HG02943 (cell line): ENCODE data around the gene AFF1.
"Not testable (repeated sequence)": the region's sequence is repeated elsewhere in the genome, so short reads cannot be mapped to it uniquely, and the experiment has no call there.

Source experiments
- ATAC-seq: cut with Tn5 transposase; IDR thresholded peaks from one replicate; pipeline ENCODE4 v1.9.1; 2021; ENCODE audit warnings: mild to moderate bottlenecking, low read depth, moderate library complexity; ENCODE audit not compliant: unreplicated experiment

Gene AFF1

GRCh38 chr4:87007528-87008446, 73.0 kb downstream of the AFF1 start:
- no peak for ATAC-seq

- no peak for ATAC-seq
These were observed 74.4 kb downstream of the AFF1 start for GRCh38 chr4:87009095-87009648.

GRCh38 chr4:87010192-87010591, 75.4 kb downstream of the AFF1 start:
- no peak for ATAC-seq

GRCh38 chr4:87011340-87012034, 76.7 kb downstream of the AFF1 start:
- ATAC-seq: no peak

DNA sequence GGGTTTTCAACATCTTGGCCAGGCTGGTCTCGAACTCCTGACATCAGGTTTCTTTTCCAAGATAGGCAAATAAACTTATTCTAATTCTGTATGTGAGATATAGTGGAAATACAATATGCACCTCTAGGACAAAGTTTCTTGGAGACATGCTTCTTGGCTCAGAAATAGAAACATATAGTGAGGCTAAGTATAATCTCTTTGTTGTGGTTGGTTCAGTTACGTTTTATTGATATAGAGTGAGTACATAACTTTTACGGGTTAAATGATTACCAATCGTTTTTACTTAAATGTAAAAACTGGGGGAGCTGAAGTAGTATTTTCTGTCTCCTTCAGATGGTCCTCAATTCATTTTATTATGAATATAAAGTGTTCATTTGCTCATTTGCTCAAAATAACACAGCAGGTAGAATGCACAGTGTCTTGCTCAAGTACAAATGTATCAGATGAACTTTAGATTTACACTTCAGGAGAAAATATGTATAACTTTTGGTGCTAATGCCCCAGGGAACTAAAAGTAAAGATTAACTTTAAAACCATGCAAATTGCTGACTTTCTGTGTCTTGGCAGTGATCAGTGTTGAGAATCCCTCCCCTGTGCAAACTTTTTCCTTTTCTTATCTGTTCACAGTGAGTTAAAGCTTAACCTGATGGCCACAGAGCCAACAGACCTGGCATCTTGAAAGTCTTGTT, 77.6 kb downstream of the AFF1 start:
- peak; percentile 88 for ATAC-seq

DNA sequence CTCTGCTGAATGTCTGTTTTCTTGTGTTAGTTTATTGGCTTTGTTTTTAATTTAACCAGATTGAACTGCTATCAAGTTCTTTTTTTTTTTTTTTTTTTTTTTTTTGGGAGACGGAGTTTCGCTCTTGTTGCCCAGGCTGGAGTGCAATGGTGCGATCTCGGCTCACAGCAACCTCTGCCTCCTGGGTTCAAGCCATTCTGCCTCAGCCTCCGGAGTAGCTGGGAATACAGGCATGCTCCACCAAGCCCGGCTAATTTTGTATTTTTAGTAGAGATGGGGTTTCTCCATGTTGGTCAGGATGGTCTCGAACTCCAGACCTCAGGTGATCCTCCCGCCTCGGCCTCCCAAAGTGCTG, 78.1 kb downstream of the AFF1 start:
- not testable (repeated sequence) for ATAC-seq

GRCh38 chr4:87014284-87014782, 79.5 kb downstream of the AFF1 start:
- no peak for ATAC-seq

GRCh38 chr4:87015416-87015815, 80.6 kb downstream of the AFF1 start:
- ATAC-seq: no peak

DNA sequence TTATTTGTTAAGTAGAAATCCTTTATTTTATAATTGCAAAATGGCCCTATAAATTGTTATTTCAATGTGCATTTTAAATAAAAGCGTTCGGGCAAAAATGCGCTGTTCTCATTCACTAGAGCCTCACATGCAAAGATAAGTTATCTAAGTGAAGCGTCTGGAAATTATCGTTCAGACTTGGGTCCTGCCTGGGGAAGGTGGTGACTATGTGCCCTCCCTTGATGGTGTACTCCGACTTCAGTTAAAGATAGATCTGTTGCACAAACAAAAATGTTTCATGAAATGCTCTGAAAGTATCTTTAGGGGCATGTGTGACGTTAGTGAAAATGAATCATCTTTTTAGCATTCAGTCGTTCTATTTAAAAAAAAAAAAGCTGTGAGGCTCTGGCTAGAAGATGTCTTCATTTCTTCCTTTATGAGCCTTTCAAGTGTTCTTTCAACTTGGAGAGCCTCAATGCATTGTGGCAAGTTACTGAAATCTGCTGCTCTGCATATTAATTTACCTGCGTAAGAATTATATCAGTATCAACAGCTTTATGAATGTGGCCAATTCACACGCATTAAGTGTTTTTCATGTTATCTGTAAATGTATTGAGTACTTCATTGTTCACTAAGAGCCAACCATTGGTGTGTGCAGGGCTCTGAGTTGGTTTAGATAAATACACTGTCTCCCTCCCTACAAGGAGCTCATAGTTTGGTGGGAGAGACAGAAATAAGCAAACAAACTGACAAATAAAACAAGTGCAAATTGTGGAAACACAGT, 83.0 kb downstream of the AFF1 start:
- ATAC-seq: no peak

GRCh38 chr4:87018753-87019152, 83.9 kb downstream of the AFF1 start:
- no peak for ATAC-seq

DNA sequence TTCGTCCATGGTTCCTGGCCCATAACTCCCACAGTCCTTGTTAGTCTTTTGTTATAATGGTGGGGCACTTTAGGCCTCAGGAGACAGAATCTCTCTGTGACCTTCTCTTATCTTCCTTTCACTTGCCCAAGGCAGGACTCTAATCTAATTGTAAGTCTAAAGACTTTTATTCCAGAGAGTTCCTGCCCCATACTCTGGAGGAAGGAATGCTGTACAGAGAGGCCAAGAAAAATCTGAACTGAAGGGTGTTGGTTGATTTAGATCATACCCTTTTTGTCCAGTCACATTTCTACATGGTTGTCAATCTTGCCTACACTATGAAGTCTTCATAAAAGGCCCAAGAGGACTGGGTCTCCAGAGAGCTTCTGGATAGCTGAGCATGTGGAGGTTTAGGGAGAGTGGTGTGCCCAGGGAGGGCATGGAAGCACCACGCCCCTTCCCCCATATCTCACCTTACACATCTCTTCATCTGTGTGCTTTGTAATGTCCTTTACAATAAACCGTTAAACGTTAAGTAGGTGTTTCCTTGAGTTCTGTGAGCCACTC, 84.5 kb downstream of the AFF1 start:
- ATAC-seq: no peak

GRCh38 chr4:87019898-87020297, 85.1 kb downstream of the AFF1 start:
- ATAC-seq: no peak

- no peak for ATAC-seq
These were observed 89.4 kb downstream of the AFF1 start for GRCh38 chr4:87024201-87024600.

DNA sequence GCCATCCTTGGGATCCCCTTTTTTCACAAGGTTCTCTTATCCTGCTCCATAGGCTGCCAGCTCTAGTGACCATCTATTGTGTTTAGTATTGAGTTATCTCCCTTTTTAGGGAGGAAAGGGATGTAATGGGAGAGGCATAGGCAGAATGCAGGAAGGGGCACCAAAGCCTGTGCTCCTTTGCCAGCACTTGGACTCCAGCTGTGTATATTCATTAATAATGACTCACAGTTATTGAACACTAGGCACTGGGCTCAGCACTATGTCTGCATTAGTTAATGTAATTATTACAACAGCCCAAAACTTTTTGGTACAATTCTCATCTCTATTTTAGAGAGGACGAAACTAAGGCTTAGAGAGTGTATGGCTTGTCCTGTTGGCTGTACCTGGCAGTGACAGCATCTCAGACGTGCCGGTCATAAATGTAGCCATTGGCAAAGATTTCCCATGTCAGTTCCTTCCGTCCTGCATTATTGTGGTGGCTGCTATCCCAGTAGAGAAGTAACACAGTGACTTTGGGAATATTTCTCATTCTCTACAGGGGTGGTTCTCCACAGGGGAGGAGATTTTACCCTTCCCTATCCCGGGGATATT, 90.3 kb downstream of the AFF1 start:
- no peak for ATAC-seq

GRCh38 chr4:87025614-87026041, 90.8 kb downstream of the AFF1 start:
- ATAC-seq: peak; percentile 89

DNA sequence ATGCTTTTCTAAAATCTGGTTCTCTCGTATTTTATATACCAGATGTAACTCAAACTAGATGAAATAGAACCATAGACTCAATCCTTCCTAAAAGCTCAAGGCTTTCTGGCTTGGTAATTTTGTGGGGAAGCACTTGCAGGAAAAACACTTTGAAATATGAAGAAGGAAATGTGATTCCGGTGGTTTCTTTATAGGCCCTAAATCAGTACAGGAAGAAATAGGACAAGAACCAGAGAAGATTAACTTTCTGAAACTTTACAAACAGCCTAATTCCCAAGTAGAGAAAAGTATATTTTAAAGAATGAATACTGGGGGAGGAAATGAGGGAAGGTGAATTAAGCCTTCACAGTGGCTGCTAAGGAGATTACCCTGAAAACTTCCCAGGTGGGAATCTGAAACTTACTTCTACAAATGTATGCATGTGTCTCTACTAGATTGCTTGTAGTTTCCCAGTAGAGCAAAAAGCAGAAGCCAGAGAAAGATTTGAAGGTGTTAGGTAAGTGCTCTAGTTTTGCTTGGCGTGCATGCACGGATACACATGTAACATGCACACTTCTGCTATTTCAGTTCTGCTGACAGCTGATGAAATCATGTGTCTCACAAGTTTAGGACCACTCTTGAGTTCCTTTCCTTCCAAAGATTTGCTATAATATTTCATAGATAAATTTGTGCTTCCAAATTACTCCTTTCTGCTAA, 92.1 kb downstream of the AFF1 start:
- peak; percentile 56 for ATAC-seq

DNA sequence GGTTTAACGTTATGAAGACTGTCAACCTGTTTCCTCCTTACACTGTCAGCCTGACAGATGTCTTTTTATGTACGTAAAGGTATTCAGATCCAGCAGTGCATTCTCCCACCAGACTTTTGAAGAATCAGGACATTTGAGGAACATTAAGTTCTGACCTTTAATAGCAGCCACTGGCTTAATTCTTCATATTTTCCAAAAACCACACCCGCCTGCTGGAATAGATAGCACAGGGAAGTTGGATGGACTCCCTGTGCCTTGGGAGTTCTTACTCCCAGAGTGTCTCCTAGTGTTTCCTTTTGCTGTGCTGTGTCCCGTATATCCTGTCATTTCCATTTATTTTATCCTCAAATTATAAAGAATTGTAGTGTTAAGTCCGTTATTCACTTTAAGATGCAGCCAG, 94.5 kb downstream of the AFF1 start:
- no peak for ATAC-seq

- ATAC-seq: no peak
These were observed 95.3 kb downstream of the AFF1 start for GRCh38 chr4:87030124-87030523.
